Stimulated activated naive CD8-positive, alpha-beta T cell treated with anti-CD3 and anti-CD28 coated beads, Interleukin-15, amount 100 ng/mL, for 72 hours (primary cell): ENCODE results near the gene INSRR.

Experiments used
- ATAC-seq: fragments of 150-1000 bp; cut with Tn5 transposase; 2 replicates; pipeline ENCODE4 v1.10.0; 2021; ENCODE audit warnings: mild to moderate bottlenecking, moderate library complexity
- DNase-seq, 2 donors: peaks; one replicate each; pipeline ENCODE4 v3.0.0; 2021 to 2022
- H3K27ac Mint-ChIP-seq, 2 donors: one replicate each; pipeline ENCODE4 v1.8.0; 2022; ENCODE audit warnings: mild to moderate bottlenecking in 2 of 2, mixed read lengths in 2 of 2, moderate library complexity in 2 of 2
- H3K27me3 Mint-ChIP-seq: one replicate; pipeline ENCODE4 v1.8.0; 2022; ENCODE audit warnings: mixed read lengths
- H3K4me1 Mint-ChIP-seq: one replicate; pipeline ENCODE4 v1.8.0; 2022; ENCODE audit warnings: mild to moderate bottlenecking, mixed read lengths
- H3K4me3 Mint-ChIP-seq, 2 donors: one replicate each; pipeline ENCODE4 v1.8.0; 2022; ENCODE audit warnings: mild to moderate bottlenecking in 2 of 2, mixed read lengths in 2 of 2, moderate library complexity in 1 of 2
- H3K9me3 Mint-ChIP-seq, 2 donors: one replicate each; pipeline ENCODE4 v1.8.0; 2022; ENCODE audit warnings: mixed read lengths in 2 of 2

The INSRR gene

DNA sequence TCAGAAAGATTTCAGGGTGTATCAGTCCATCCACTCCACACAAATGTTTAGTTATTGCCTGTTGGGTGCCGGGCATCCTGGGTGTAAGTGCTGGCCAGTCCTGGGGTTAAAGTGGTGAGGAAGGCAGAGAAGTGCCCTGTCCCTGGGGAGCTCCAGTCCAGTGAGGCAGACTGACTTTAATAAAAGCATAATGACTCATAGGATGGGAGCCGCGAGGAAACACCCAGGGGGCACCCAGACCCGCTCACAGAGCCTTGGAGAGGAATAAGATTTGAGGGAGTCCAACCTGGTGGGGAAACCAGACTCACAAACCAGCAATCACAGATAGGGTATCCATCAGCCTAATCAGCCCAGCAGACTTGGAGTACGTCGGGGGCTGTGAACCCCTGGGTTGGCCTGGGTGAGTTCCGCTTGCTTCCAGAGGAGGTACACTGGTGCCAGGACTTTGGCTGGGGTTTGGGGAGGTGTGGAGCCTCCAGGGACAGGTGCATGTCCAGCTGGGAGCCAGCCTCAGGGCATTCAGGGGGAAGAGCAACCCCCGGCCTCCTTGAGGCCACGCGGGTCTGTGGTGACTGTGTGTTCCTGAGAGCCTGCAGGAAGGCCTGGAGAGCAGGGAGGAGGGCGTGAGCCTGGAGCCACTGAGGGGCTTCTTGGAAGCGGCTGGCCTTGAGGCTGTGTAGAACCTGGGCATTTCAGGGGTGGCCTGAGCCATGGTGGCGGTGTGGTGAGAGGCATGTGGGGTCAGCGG lies 38.3 kb upstream of the INSRR start:
- Mint-ChIP-seq H3K27ac (peak overlapping the region in 1 of 2 donors; percentile 61), H3K4me1 (peaks cover 26% of the 10 kb centered on the region), H3K4me3 (peak overlapping the region in 1 of 2 donors; percentile 12), H3K27me3 (peaks cover 64% of the 10 kb centered on the region), H3K9me3 (no peaks in the 10 kb centered on the region)
- no peak for DNase-seq
- no peak for ATAC-seq

DNA sequence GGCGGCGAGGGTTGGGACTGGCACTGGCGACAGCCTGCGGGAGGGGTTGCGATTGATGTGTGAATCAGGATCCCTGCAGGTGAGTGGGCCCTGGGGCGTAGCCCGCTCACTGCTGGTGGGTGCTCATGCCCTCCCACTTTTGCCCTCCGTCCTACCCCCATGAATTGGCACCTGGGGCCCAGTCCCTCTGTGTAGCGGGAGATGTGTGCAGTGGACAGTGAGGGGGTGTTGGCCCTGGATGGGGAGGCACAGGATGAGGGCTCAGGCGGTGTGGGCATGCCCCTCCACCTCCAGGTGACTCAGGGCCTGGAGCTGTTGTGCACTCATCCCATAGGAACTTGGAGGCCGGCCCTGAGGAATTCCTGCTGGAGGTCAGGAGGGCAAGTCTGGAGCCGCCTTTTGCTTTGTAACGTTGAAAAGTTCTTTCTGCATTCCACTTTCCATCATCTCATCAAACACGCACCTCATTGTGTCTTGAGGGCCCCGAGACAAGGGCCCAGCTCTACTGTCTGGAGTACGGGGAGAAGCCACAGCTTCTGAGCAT lies 37.6 kb upstream of the INSRR start:
- ATAC-seq (no peak), DNase-seq (no peak)
- Mint-ChIP-seq H3K9me3 (no peaks in the 10 kb centered on the region), H3K27me3 (peaks cover 71% of the 10 kb centered on the region), H3K4me1 (peaks cover 31% of the 10 kb centered on the region), H3K27ac (no peak overlapping the region), H3K4me3 (no peak overlapping the region)

DNA sequence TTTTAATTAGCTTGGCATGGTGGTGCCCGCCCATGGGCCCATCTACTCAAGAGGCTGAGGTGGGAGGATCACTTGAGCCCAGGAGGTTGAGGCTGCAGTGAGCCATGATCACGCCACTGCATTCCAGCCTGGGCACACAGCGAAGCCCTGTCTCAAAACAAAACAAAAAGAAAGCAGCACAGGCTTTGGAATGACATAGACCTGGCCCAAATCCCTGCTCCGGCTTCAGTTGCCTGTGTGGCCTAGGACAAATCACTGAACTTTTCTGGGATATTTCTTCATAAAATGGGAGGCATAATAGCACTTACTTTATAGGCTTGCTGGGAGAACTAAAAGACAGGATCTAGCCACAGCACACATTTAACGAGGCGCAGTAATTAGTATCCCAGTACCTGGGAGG lies 37.0 kb upstream of the INSRR start:
- no peak for DNase-seq
- Mint-ChIP-seq H3K27ac (no peak overlapping the region), H3K9me3 (no peaks in the 10 kb centered on the region), H3K27me3 (peaks cover 77% of the 10 kb centered on the region), H3K4me1 (peaks cover 31% of the 10 kb centered on the region), H3K4me3 (no peak overlapping the region)
- ATAC-seq: no peak

DNA sequence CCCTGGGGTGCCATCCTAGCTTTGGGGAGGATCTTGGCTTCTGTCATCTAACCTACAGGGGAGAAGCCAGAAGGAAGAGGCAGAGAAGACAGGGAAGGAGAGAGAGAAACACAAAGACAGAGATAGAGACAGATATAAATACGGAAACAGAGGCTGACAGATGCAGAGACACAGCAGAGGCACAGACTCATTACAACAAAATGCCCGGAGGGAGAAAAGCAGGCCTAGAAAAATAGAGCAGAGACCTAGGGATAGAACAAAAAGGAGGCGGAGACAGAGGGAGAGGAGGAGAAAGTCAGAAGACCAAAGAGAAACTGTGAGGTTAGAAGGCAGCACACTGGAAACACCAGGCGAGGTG lies 36.5 kb upstream of the INSRR start:
- H3K4me1 Mint-ChIP-seq: peaks cover 31% of the 10 kb centered on the region
- no peak overlapping the region for H3K4me3 Mint-ChIP-seq
- ATAC-seq: no peak
- no peak for DNase-seq
- no peak overlapping the region for H3K27ac Mint-ChIP-seq
- peaks cover 82% of the 10 kb centered on the region for H3K27me3 Mint-ChIP-seq
- no peaks in the 10 kb centered on the region for H3K9me3 Mint-ChIP-seq

DNA sequence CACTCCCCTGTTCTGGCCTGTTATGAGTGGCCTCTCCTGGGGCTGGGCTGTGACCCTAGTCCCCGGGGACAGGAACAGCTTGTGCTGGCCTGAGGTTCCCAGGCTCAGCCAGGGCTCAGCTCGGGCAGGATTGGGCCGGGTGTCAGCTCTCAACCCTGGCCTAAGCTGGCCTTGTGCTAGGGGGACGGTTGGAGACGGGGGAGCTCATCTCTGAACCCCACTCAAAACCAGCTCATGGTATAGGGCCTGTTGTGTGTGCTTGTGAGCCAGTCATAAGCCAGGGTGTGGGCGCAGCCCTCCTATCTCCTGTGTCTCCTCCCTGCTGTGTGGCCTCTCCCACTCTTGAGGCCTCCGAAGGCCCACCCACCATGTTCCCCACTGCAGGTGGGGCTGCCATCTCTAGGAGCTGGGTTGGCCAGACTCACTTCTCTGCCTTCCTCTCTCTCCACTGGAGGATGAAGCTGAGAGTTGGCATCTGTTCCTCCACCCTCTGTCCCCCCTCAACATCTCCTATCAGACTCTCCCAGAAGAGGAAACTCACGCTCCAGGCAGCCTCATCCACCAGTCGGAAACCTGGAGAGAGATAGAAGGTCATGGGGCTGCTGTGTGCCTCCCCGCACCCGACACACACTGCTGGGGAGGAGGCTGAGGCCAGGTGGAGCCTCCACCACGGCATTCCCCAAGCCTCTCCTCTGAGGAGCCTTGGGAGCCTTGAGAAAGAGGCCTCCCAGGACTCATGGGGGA lies 36.0 kb upstream of the INSRR start:
- Mint-ChIP-seq H3K27me3 (peaks cover 88% of the 10 kb centered on the region), H3K4me3 (no peak overlapping the region)

DNA sequence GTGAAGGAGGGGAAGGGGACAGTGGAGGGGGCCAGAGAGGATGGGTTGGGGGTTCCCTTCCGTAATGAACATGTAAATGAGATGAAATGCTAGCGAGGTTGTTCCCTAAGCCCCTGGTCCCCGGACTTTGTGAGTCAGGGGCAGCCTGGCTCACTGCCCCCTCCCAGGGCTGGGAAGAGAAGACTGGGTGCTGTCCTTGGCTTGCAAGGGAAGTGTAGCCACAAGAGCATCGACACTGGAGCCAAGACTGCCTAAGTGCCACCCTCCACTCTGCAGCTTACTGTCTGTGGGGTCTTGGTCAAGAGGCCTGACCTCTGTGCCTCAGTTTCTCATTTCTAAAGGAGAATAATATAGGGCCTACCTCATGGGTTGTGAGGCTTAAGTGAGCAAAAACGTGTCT lies 35.1 kb upstream of the INSRR start:
- no peaks in the 10 kb centered on the region for H3K9me3 Mint-ChIP-seq
- no peak overlapping the region for H3K27ac Mint-ChIP-seq
- no peak overlapping the region for H3K4me3 Mint-ChIP-seq
- ATAC-seq (no peak), DNase-seq (no peak)
- peaks cover 31% of the 10 kb centered on the region for H3K4me1 Mint-ChIP-seq
- peaks cover 91% of the 10 kb centered on the region for H3K27me3 Mint-ChIP-seq

More for the DNA sequence above, 36.0 kb upstream of the INSRR start:
- Mint-ChIP-seq H3K27ac (no peak overlapping the region), H3K4me1 (peaks cover 31% of the 10 kb centered on the region), H3K9me3 (no peaks in the 10 kb centered on the region)
- DNase-seq (no peak), ATAC-seq (no peak)

DNA sequence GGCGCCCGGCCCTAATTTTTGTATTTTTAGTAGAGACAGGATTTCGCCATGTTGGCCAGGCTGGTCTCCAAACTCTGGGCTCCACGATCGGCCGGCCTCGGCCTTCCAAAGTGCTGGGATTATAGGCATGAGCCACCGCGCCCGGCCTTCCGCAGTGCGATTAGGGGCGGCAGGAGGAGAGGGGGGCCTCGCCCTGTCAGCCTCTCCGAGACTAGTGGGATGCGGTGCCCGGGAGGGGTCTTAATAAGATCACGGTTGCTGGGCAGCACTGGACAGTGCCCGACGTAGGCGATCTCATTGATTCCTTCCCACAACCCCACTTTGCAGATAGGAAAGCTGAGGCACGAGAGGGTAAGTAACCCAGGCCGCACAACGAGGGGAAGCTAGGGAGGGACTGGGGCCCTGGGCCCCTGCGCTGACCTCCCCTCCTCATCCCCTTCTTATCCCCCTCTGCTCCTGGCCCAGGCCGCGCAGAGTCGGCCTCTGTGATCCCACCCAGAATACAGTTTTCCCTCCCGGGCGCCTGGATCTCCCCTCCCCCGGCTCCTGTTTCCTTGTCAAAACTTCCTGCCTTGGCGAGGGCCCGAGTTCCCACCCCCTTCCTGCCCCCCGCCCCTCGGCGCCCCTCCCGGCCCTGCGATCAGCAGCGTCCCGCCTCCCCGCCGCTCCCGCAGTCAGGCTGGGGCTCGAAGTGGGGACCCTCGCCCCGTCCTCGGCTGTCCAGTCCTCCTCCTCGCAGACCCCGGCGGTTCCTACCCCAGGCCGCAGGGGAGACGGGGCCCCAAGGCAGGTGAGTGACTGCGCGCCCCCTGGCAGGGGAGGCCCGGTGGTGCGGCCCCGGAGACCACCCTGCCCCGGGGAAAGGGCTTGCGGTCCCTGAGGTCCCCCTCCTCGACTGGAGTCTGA lies 34.4 kb upstream of the INSRR start, which contains the start of gene PEAR1:
Gene PEAR1, plus strand, starts transcription at position 671 of the 906 bp plus-strand sequence. CDS start 10,209 bp downstream, outside the sequence.
- peak within 1 kb of the TSS; percentile 61 to 76 for H3K4me3 Mint-ChIP-seq
- peaks cover 26% of the 10 kb centered on the region for H3K4me1 Mint-ChIP-seq
- ATAC-seq: peak; percentile 14
- H3K27ac Mint-ChIP-seq: no peak within 1 kb of the TSS
- H3K9me3 Mint-ChIP-seq: no peaks in the 10 kb centered on the region
- peaks cover 91% of the 10 kb centered on the region for H3K27me3 Mint-ChIP-seq
- DNase-seq: no peak

DNA sequence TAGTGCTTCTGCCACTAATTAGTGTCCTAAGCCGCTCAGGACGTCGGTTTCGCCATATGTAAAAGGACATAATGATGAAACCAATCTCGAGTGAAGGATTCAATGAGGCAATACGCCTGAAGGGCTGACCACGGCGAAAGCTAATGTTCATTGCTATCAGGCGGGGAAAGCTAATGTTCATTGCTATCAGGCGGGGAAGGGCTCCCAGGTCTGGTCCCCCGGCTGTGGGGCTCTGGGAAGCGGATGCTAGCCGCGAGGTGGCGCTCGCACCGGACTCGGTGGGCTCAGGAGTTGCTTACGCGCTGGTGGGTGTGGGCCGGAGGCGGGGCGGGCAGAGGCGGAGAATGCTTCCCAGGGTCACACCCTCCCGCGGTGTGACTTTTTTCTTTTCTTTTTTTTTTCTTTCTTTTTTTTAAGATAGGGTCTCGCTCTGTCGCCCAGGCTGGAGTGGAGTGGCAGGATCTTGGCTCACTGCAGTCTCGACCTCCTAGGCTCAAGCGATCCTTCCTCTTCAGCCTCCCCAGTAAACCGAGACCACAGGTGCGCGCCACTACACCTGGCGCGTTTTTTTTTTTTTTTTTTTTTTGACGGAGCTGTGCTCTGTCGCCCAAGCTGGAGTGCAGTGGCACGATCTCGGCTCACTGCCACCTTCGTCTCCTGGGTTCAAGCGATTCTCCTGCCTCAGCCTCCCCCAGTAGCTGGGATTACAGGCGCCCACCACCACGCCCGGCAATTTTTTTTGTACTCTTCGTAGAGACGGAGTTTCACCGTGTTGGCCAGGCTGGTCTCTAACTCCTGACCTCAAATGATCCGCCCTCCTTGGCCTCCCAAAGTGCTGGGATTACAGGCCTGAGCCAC lies 33.5 kb upstream of the INSRR start:
- peak; percentile 94 for ATAC-seq
- Mint-ChIP-seq H3K27me3 (peaks cover 91% of the 10 kb centered on the region), H3K27ac (no peak overlapping the region), H3K9me3 (no peaks in the 10 kb centered on the region), H3K4me3 (peak overlapping the region; percentile 61 to 76), H3K4me1 (peaks cover 19% of the 10 kb centered on the region)
- peak; percentile 86 to 87 for DNase-seq

DNA sequence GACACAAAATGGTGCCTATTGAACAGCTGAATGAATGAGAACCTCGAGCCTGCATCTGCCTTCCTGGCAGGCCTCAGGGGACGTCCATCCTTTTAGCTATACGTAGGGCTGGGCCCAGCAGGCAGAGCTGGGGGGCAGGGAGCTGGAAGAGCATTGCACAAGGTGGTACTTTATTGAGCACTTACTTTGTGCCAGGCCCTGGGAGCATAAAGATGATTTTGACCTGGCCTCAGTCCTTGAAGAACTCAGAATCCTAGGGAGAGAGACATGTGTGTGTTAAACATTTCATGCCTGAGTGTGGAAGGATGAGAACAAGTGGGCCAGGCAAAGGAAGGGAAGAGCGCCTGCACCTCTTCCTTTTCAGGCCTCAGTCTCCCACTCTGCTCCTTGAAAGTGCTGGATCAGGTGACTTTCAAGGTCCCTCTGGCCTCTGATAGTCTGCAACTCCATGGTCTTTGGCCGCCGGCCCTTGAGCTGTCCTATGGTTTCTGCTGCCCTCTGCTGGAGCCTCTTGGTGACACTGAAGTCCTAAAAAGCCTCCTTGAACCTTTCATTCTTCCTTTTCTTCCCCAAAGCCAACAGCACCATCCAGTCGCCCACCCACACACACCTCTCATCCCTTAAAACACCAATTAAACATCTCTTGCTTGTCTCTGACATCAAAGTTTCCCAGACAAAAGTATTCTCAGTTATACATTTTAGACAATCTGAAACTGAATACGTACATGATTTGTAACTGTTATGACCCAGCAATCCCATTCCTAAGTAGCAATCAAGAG lies 31.1 kb upstream of the INSRR start:
- peaks cover 87% of the 10 kb centered on the region for H3K27me3 Mint-ChIP-seq
- H3K27ac Mint-ChIP-seq: no peak overlapping the region
- ATAC-seq (no peak), DNase-seq (peak; percentile 35 to 47)
- H3K4me3 Mint-ChIP-seq: no peak overlapping the region
- H3K9me3 Mint-ChIP-seq: no peaks in the 10 kb centered on the region
- peaks cover 14% of the 10 kb centered on the region for H3K4me1 Mint-ChIP-seq

DNA sequence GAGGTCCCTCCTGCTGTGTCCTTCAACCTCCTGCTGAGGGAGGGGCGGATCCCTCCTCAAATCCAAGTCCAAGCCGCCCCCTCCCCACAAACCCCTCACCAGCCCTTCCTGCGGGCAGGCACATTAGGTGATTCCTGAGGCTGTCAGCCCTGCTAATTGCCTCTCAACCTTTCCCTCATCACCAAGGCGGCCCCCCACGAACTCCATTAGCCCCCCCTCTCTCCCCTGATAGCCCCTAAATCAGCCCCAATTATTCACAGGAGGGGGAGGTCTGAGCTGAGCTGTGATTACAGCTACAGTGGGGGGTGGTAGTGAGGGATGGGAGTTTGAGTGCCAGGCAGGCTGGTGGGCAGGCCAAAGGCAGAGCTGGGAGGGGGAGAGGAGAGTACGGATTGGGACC lies 28.8 kb upstream of the INSRR start:
- H3K27me3 Mint-ChIP-seq: peaks cover 78% of the 10 kb centered on the region

DNA sequence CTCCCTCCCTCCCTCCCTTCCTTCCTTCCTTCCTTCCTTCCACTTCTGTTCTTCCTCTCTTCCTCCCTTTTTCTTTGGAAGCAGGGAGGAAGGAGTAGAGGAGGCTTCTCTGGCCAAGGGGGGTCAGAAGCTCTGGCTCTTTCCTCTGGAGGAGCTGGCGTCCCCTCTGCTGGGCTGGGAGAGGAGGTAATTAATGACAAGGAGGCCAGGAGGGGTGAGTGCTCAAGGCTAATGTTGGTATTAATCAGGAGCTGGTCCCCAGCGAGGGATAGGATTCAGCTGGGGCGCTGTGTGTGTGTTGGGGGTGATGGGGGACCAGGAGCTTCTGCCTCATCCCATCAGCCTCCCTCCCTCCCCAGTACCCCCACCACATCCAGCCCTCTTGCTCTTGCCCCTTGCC lies 28.4 kb upstream of the INSRR start:
- Mint-ChIP-seq H3K27me3 (peaks cover 76% of the 10 kb centered on the region), H3K4me1 (peaks cover 5% of the 10 kb centered on the region), H3K27ac (no peak overlapping the region), H3K9me3 (no peaks in the 10 kb centered on the region), H3K4me3 (no peak overlapping the region)
- ATAC-seq (no peak), DNase-seq (no peak)

More for the DNA sequence above, 28.8 kb upstream of the INSRR start:
- Mint-ChIP-seq H3K4me3 (no peak overlapping the region), H3K9me3 (no peaks in the 10 kb centered on the region), H3K27ac (no peak overlapping the region), H3K4me1 (peaks cover 8% of the 10 kb centered on the region)
- ATAC-seq: no peak
- no peak for DNase-seq

DNA sequence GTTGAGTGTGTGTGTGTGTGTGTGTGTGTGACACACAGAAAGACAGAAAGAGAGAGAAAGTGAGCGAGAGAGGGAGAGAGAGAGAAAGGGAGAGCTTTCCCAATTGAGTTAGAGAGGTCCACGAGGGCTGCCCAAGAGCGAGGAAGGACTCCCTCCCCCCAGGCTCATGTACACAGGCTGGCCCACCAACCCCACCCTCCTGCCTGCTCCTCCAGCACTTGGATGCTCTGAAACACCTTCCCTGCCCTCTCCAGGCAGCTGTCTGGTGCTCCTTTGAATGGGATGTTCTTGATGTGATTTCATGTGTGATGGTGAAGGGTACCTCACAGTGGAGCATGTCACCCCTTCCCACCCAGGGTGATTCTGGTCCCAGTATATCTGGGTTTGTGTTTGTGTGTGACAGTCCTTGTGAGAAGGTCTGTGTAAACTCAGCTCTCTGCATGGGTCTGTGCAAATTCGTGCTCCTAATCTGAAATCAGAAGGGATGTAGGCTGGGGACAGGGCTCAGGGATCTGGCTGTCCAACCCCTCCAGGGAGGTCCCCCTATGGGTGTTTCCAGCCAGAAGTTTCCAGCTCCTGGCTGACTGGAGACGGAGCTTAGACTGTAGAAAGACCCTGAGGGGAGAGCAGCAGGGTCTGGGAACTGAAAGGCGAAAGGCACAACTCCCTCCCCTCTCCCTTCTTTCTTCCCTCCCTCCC lies 27.8 kb upstream of the INSRR start:
- H3K4me1 Mint-ChIP-seq: peaks cover 2% of the 10 kb centered on the region
- DNase-seq (no peak), ATAC-seq (no peak)
- H3K27ac Mint-ChIP-seq: peak overlapping the region in 1 of 2 donors; percentile 16
- H3K27me3 Mint-ChIP-seq: peaks cover 76% of the 10 kb centered on the region
- no peaks in the 10 kb centered on the region for H3K9me3 Mint-ChIP-seq
- no peak overlapping the region for H3K4me3 Mint-ChIP-seq

DNA sequence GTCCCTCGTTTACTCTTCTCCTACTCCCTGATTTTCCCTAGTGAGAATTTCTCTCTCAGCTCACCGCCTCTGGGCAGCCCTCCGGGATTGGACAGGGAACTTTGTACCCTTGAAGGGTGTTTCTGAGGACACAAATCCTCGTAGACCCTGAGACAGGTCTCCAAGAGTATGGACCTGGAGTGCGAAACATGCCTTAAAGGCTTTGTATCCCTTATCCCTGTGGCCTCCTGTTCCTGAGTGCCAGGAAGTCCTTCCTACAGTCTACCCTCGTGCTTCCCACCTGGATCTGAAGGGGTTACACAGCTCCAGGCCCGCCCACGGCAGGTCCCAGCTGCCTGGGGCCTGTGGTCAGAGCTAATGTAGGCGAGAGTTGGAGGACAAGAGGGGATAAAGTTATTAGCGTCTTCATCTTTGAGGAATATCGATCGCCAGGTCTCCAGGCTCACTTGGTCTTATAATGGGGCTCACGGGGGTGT lies 27.0 kb upstream of the INSRR start:
- peak overlapping the region in 1 of 2 donors; percentile 16 for H3K27ac Mint-ChIP-seq
- H3K4me3 Mint-ChIP-seq: no peak overlapping the region
- no peak for DNase-seq
- no peaks in the 10 kb centered on the region for H3K4me1 Mint-ChIP-seq
- peaks cover 73% of the 10 kb centered on the region for H3K27me3 Mint-ChIP-seq
- ATAC-seq: no peak
- H3K9me3 Mint-ChIP-seq: no peaks in the 10 kb centered on the region
